Cardiac fibroblast (primary cell): ENCODE data around the gene BMI1.

Experiments
- DNase-seq, 2 donors: peaks; one replicate each; pipeline versions ENCODE4 v3.0.0 to v3.0.0-alpha.2; 2010; ENCODE audit warnings: low read depth in 2 of 2
- H3K4me3 ChIP-seq, 2 donors: replicated peaks in 1 of 2; 1 replicate in 1 of 2; 2 replicates in 1 of 2; pipeline ENCODE4 v1.5.1; 2011; ENCODE audit warnings: low read depth in 2 of 2, low read length in 2 of 2, mild to moderate bottlenecking in 2 of 2, moderate library complexity in 1 of 2
- CTCF ChIP-seq: IDR thresholded peaks from one replicate; pipeline ENCODE4 v1.5.1; 2011; ENCODE audit warnings: low read depth, mild to moderate bottlenecking, low read length, inconsistent platforms

BMI1 gene

GRCh38 chr10:22320591-22321155 is at the start of gene BMI1:
Gene BMI1 (plus strand): TSS chr10:22321099. CDS start chr10:22326450, 5,351 bp downstream.
- peak; percentile 73 to 88 for DNase-seq
- no peak for TF ChIP-seq CTCF
- peak within 1 kb of the TSS; percentile 69 to 71 for H3K4me3 ChIP-seq

- TF ChIP-seq CTCF = no peak
- no peak overlapping the region for H3K4me3 ChIP-seq
- DNase-seq = no peak
These were observed 49.1 kb upstream of the BMI1 start for GRCh38 chr10:22271786-22272185.

- no peak for DNase-seq
- no peak overlapping the region for H3K4me3 ChIP-seq
- no peak for TF ChIP-seq CTCF
These were observed 42.5 kb upstream of the BMI1 start for GRCh38 chr10:22278441-22278782.

- no peak overlapping the region for H3K4me3 ChIP-seq
- DNase-seq = no peak
- TF ChIP-seq CTCF = no peak
These were observed 40.8 kb upstream of the BMI1 start for GRCh38 chr10:22280078-22280477.

GRCh38 chr10:22285130-22285529 is 35.8 kb upstream of the BMI1 start:
- DNase-seq = no peak
- no peak for TF ChIP-seq CTCF
- no peak overlapping the region for H3K4me3 ChIP-seq

- no peak overlapping the region for H3K4me3 ChIP-seq
- no peak for DNase-seq
- TF ChIP-seq CTCF = no peak
These were observed 27.0 kb upstream of the BMI1 start for GRCh38 chr10:22293747-22294404.

- no peak overlapping the region for H3K4me3 ChIP-seq
- DNase-seq = no peak
- no peak for TF ChIP-seq CTCF
These were observed 26.2 kb upstream of the BMI1 start for GRCh38 chr10:22294694-22295093.
